T-helper 1 cell treated with Interleukin-12 subunit alpha and Interleukin-12 subunit beta and Interleukin-4 antibody, amounts not matched to agents 30 μg/mL and 1 μg/mL, for 36 hours (primary cell): ENCODE data around the gene SEZ6L.

Experiments used
- H3K27ac Mint-ChIP-seq: one replicate; pipeline ENCODE4 v1.8.0; 2021; ENCODE audit warnings: mild to moderate bottlenecking, mixed read lengths
- H3K27me3 Mint-ChIP-seq: one replicate; pipeline ENCODE4 v1.8.0; 2021; ENCODE audit warnings: low read depth, mixed read lengths
- H3K36me3 Mint-ChIP-seq: one replicate; pipeline ENCODE4 v1.8.0; 2021; ENCODE audit warnings: low read depth, mixed read lengths
- H3K4me1 Mint-ChIP-seq: one replicate; pipeline ENCODE4 v1.8.0; 2021; ENCODE audit warnings: low read depth, mixed read lengths
- H3K4me3 Mint-ChIP-seq: one replicate; pipeline ENCODE4 v1.8.0; 2021; ENCODE audit warnings: mild to moderate bottlenecking, moderate library complexity, mixed read lengths
- H3K9me3 Mint-ChIP-seq: one replicate; pipeline ENCODE4 v1.8.0; 2021; ENCODE audit warnings: mixed read lengths

The SEZ6L gene

DNA sequence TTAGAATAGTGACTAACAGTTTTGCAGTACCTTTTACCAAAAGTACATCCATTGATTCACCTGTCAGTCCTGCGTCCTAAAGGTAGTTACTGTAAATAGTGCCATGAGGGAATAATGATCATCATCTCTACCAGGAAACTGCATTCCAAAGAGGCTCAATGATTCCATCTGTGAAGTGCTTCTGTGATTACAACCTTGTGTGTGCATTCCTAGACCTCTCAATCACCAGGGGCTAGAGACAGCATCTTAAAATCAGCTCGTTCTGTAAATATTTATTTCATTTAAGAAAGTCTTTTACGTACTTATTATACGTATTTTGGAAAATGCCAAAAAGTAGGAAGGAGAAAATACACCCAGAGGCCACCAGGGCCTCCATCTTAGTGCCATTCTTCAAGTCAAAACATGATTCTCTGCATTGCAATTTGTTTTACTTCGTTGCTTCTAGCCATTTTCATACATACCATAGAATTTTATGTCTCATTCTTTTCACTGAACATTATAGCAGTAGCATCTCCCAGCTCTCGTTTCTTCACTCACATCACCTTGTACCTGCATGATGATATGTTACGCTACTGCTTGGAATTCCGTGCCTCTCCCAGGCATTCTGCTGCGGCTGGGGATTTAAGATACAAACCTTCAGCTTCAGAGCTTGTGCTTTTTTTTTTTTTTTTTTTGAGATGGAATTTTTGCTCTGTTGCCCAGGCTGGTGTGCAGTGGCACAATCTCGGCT lies 117.0 kb downstream of the SEZ6L start:
- H3K4me3 Mint-ChIP-seq: no peak overlapping the region
- H3K27me3 Mint-ChIP-seq: peaks cover 20% of the 10 kb centered on the region
- no peaks in the 10 kb centered on the region for H3K4me1 Mint-ChIP-seq
- H3K9me3 Mint-ChIP-seq: peaks cover 5% of the 10 kb centered on the region
- no peaks in the 10 kb centered on the region for H3K36me3 Mint-ChIP-seq
- H3K27ac Mint-ChIP-seq: peak overlapping the region; percentile 32

DNA sequence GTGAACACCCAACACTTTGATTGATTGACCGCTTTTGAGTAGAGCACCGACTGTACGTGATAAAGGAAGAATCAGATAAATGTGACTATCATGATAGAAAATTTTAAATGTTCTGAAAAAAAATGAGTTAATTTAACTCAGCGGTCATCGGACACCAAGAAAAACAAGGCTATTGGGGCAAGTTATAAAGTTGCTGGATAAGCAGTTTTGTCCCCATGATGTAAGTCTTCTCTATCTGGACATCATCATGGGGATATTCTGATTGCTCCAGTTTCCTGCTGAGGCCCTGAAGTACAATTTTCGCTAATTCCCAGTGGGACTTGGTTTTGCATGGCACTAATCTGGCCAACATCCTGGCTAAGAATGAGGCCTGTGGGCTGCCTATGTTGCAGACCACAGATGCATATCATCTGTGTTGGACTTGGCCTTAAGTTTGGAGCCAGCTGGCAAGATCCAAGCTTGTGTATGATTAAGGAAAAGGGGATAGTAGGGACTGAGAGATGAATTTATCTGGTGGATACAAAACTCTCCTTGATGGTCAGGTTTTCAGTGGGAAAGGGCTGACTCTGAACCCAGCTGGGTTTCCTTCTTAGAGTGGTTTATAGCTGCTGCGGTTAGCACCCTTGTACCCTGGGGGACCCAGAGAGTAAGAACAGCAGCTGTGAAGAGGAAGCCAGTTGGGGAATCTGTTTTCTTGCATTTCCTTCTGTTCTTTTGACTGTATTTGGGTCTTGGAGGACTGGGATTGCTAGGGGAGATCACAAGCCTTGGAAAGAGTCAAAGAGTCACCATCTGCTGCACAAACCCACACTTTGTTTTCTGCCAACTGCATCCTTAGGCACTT lies 118.3 kb downstream of the SEZ6L start:
- Mint-ChIP-seq H3K4me3 (no peak overlapping the region), H3K9me3 (peaks cover 5% of the 10 kb centered on the region)

DNA sequence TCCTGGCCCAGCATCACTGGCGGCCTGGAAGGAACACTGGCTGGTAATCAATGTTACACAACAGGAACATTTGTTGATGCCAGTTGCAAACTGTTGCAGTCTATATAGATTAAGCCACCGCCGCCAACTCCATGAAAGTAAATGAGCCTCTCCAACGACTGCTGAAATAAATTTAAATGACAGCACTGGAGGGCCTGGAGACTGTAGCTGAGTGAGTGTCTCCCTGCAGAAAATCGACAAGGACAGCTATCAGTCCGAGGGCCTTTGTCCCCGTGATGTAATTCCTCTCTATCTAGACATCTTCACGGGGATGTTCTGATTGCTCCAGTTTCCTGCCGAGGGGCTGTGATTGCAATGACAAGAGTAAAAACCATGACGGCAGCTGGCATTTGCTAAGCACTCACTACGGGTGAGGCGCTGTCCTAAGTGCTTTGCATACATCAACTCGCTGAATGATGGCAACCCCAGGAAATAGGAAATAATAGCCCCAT lies 120.4 kb downstream of the SEZ6L start:
- Mint-ChIP-seq H3K27ac (no peak overlapping the region), H3K27me3 (peaks cover 16% of the 10 kb centered on the region), H3K36me3 (no peaks in the 10 kb centered on the region), H3K4me1 (peaks cover 6% of the 10 kb centered on the region), H3K4me3 (no peak overlapping the region), H3K9me3 (no peaks in the 10 kb centered on the region)

More for the DNA sequence above, 118.3 kb downstream of the SEZ6L start:
- Mint-ChIP-seq H3K27me3 (peaks cover 16% of the 10 kb centered on the region), H3K4me1 (no peaks in the 10 kb centered on the region), H3K27ac (no peak overlapping the region), H3K36me3 (no peaks in the 10 kb centered on the region)

DNA sequence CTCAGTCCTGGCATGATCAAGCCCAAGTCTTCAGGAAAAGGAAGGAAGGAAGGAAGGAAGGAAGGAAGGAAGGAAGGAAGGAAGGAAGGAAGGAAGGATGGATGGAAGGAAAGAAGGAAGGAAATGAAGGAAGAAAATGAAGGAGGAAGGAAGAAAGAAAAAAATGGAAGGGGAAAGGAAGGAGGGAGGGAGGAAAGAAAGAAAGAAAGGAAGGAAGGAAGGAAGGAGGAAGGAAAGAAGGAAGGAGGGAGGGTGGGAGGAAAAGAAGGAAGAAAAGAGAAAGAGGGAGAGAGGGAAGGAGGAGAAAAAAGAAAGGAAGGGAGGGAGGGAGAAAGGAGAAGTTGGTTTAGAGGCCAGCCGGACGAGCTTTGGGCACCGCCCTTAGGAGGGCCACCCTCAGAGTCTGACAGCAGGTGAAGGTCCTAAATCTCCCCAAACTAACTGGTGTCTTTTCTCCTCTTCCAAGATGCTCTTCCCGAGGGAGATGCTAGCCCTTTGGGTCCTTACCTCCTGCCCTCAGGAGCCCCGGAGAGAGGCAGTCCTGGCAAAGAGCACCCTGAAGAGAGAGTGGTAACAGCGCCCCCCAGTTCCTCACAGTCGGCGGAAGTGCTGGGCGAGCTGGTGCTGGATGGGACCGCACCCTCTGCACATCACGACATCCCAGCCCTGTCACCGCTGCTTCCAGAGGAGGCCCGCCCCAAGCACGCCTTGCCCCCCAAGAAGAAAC lies 122.8 kb downstream of the SEZ6L start:
- peaks cover 16% of the 10 kb centered on the region for H3K27me3 Mint-ChIP-seq
- no peak overlapping the region for H3K27ac Mint-ChIP-seq
- H3K4me3 Mint-ChIP-seq: no peak overlapping the region
- H3K36me3 Mint-ChIP-seq: peaks cover 3% of the 10 kb centered on the region
- peaks cover 10% of the 10 kb centered on the region for H3K4me1 Mint-ChIP-seq
- peaks cover 3% of the 10 kb centered on the region for H3K9me3 Mint-ChIP-seq

DNA sequence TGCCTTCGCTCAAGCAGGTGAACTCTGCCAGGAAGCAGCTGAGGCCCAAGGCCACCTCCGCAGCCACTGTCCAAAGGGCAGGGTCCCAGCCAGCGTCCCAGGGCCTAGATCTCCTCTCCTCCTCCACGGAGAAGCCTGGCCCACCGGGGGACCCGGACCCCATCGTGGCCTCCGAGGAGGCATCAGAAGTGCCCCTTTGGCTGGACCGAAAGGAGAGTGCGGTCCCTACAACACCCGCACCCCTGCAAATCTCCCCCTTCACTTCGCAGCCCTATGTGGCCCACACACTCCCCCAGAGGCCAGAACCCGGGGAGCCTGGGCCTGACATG lies 123.4 kb downstream of the SEZ6L start:
- H3K9me3 Mint-ChIP-seq: peaks cover 3% of the 10 kb centered on the region

DNA sequence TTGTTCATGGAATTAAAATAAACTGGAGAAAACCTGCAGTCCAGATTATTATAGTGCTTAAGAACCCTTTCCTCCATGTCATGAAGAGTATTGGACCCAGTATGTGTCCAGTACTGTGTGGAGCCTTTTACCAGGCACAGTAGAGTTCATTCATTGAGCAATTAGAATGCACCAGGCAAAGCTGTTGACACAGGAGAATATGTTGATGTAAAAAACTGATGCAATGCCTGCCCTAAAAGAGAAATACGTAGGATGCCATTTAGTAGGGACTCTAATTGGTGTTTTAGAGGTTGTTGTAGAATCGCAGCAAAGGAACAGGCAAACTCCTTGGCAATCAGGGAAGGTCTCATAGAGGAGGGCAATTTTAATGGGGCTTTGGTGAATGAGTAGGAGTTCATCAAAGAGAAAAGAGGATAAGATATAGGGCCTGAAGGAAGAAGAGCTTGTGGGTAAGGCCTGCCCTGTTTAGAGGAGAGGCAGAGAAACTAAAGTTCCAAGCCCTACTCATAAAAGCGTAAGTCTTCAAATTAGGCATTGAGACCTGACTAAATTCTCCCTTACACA lies 126.4 kb downstream of the SEZ6L start:
- H3K4me1 Mint-ChIP-seq: peaks cover 10% of the 10 kb centered on the region
- no peak overlapping the region for H3K4me3 Mint-ChIP-seq
- peaks cover 3% of the 10 kb centered on the region for H3K9me3 Mint-ChIP-seq
- H3K27ac Mint-ChIP-seq: no peak overlapping the region
- no peaks in the 10 kb centered on the region for H3K27me3 Mint-ChIP-seq
- peaks cover 3% of the 10 kb centered on the region for H3K36me3 Mint-ChIP-seq

More for the DNA sequence above, 123.4 kb downstream of the SEZ6L start:
- Mint-ChIP-seq H3K4me3 (no peak overlapping the region), H3K4me1 (peaks cover 10% of the 10 kb centered on the region), H3K27ac (no peak overlapping the region), H3K36me3 (peaks cover 3% of the 10 kb centered on the region), H3K27me3 (peaks cover 13% of the 10 kb centered on the region)

DNA sequence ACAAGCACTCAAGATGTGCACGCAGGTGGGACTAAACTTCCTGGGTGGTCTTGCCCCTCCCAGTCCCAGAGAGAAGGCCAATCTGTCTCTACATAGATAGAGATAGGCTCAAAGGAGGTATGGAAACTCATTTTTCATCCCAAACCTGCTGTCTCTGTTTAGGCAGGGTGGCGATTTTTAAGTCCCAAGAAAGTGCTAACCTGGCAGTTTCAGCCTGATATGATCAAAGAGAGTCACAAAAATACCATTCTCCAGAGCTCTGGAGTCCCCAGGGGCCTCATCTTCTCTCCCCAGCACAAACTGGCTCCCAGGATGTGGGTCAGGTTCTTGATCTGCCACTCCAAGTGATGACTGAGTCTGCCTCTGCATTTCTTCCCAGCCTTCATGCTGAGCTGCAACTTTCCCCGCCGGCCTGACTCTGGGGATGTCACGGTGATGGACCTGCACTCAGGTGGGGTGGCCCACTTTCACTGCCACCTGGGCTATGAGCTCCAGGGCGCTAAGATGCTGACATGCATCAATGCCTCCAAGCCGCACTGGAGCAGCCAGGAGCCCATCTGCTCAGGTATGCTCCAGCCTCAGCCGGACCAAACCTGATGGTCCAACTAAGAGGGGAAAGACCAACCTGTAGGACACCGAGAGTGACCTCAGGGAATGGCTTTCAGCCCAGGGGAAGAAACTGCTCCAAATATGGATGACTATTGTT lies 129.5 kb downstream of the SEZ6L start:
- H3K36me3 Mint-ChIP-seq: peaks cover 3% of the 10 kb centered on the region
- H3K9me3 Mint-ChIP-seq: peaks cover 3% of the 10 kb centered on the region
- no peak overlapping the region for H3K4me3 Mint-ChIP-seq
- H3K27me3 Mint-ChIP-seq: no peaks in the 10 kb centered on the region
- H3K4me1 Mint-ChIP-seq: peaks cover 10% of the 10 kb centered on the region
- no peak overlapping the region for H3K27ac Mint-ChIP-seq

DNA sequence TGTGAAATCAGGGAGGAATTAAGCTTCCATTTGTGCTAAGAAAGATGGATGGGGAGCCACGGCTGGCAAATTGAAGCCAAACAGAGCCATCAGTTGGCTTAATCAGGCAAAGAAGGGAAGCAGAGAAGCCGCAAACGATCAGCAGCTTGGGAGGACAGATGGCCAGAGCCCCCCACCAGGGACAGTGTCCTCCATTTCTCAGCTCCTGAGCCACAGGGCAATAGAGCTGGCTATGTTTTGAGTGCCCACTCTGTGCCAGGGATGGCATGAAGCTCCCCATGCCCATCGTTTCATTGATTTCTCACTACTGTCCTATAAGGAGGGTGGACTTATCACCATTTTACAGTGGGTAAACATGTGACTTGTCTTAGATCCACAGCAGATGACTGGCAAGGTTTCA lies 133.5 kb downstream of the SEZ6L start:
- no peaks in the 10 kb centered on the region for H3K9me3 Mint-ChIP-seq
- no peaks in the 10 kb centered on the region for H3K36me3 Mint-ChIP-seq

DNA sequence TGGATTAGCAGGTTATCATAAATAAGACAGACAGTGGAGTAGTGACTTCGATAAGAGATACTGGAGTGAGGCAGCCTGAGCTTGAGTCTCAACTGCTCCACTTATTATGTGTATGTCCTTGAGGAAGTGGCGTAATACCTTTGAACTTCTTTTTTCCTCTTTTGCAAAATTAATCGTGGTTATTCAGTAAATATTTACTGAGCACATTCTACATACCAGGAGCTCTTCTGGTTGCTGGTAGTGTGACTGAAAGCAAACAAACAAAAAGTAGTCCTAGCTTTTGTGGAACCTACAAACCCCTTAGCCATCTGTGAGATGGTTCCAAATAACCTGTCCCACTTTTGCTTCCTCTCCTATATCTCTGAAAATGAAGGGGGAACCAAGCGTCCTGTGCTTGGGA lies 134.2 kb downstream of the SEZ6L start:
- no peaks in the 10 kb centered on the region for H3K9me3 Mint-ChIP-seq
- H3K36me3 Mint-ChIP-seq: no peaks in the 10 kb centered on the region
- H3K4me1 Mint-ChIP-seq: no peaks in the 10 kb centered on the region
- H3K4me3 Mint-ChIP-seq: no peak overlapping the region
- peaks cover 23% of the 10 kb centered on the region for H3K27me3 Mint-ChIP-seq
- no peak overlapping the region for H3K27ac Mint-ChIP-seq

More for the DNA sequence above, 133.5 kb downstream of the SEZ6L start:
- Mint-ChIP-seq H3K27me3 (peaks cover 19% of the 10 kb centered on the region), H3K4me3 (no peak overlapping the region), H3K27ac (no peak overlapping the region), H3K4me1 (no peaks in the 10 kb centered on the region)

DNA sequence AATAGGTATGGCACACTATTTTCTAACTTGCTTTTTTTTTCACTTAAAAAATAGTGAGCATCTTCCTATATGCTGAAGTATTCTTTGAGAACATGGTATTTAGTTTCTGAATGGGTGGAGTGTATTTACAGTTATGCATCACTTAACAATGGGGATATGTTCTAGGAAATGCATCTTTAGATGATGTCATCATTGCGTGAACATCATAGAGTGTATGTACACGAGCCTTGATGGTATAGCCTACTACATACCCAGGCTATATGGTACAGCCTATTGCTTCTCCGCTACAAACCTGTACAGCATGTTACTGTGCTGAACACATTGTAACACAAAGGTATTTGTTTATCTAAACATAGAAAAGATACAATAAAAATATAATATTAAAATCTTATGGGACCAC lies 135.5 kb downstream of the SEZ6L start:
- peaks cover 26% of the 10 kb centered on the region for H3K27me3 Mint-ChIP-seq

DNA sequence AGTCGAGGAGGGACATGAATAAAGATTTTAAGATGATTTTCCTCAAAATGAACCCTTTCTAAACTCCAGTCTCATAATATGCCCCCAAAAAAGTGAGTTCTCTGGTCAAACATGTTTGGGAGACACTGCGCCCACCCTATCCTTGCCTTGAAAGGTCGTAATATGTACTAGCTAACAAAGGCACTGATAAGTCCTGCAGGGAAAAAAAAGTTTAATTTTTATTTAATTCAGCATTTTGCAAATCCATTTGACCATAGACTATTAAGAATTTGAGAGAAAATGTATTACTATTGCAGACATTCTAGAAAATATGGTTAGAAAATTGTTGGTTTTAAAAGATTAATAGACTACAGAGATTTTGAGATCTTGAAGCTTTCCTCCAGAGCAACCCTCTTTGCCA lies 139.2 kb downstream of the SEZ6L start:
- no peak overlapping the region for H3K27ac Mint-ChIP-seq
- H3K36me3 Mint-ChIP-seq: no peaks in the 10 kb centered on the region
- no peak overlapping the region for H3K4me3 Mint-ChIP-seq
- H3K27me3 Mint-ChIP-seq: peaks cover 26% of the 10 kb centered on the region
- H3K9me3 Mint-ChIP-seq: no peaks in the 10 kb centered on the region
- no peaks in the 10 kb centered on the region for H3K4me1 Mint-ChIP-seq

More for the DNA sequence above, 135.5 kb downstream of the SEZ6L start:
- Mint-ChIP-seq H3K9me3 (no peaks in the 10 kb centered on the region), H3K36me3 (no peaks in the 10 kb centered on the region), H3K4me3 (no peak overlapping the region), H3K27ac (no peak overlapping the region), H3K4me1 (no peaks in the 10 kb centered on the region)

DNA sequence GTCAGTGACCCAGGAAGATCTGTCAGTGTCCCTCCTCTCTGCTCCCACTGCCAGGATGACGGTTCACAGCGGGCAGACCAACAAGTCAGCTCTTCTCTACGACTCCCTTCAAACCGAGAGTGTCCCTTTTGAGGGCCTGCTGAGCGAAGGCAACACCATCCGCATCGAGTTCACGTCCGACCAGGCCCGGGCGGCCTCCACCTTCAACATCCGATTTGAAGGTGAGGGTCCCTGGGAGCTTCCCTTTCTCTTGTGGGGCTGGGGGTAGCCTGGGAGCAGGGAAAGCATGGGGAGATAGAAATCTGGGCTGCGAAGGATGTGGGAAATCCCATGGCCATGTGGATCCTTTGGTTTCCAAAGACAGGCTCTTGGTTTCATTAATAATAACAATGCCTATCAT lies 141.4 kb downstream of the SEZ6L start:
- Mint-ChIP-seq H3K9me3 (no peaks in the 10 kb centered on the region), H3K27ac (no peak overlapping the region), H3K4me3 (no peak overlapping the region), H3K27me3 (peaks cover 20% of the 10 kb centered on the region), H3K4me1 (no peaks in the 10 kb centered on the region), H3K36me3 (no peaks in the 10 kb centered on the region)

DNA sequence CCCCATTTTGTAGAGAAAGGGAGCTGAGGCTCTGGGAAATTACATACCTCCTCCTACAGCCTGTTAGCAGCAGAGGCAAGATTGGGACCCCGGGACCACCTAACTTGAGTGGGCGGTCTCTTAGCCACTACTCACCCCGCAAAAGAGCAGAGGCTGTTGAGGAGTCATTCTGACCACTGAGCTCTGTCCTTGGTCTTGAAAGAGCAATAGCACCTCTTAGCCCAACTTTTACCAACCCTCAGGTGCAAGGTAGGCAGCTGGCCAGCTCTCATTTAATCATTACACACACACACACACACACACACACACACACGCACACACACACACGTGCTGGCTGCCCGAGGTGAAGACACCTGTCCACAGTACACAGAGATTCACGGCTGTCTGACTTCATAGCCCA lies 144.0 kb downstream of the SEZ6L start:
- H3K4me3 Mint-ChIP-seq: no peak overlapping the region
- H3K9me3 Mint-ChIP-seq: no peaks in the 10 kb centered on the region
- no peaks in the 10 kb centered on the region for H3K36me3 Mint-ChIP-seq
- no peaks in the 10 kb centered on the region for H3K4me1 Mint-ChIP-seq
- no peak overlapping the region for H3K27ac Mint-ChIP-seq
- H3K27me3 Mint-ChIP-seq: peaks cover 11% of the 10 kb centered on the region

DNA sequence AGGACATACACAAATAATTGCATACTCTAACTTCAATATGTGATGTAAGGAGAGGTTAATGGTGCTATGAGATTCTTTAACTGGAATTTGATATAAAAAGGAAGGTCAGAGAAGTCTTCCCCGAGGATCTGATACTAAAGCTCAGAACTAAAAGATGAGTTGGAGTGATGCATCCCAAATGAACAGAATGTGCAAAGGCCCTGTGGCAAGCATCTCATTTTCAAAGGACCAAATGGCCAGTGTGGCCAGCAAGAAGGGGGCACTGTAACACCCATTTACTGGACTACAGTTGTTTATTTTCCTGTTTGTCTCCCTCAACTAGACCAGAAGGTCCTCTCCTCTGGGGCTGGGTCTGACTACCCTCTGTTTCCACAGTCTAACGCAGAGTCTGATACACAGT lies 144.9 kb downstream of the SEZ6L start:
- Mint-ChIP-seq H3K27me3 (peaks cover 8% of the 10 kb centered on the region), H3K4me3 (no peak overlapping the region), H3K36me3 (no peaks in the 10 kb centered on the region), H3K27ac (no peak overlapping the region), H3K9me3 (no peaks in the 10 kb centered on the region), H3K4me1 (no peaks in the 10 kb centered on the region)
